ENCODE data around the gene RFX7.

Gene RFX7

DNA sequence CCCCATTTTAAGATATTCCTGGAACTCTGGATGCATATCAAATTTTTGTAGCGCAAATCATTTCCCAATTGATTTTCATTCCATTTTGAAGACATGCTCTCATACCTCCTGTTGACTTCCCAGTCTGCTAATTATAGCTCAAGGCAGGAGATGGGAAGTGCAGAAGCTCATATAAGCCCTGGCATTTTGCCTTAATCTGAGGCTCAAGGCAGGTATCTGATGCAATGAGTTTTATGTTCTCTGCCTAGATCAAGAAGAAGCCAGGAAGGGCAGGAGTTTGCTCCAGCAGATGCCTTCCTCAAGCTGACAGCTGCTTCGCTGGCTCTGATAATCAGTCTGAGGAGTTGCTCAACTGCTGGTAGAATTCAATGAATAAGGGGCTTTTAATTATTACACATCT, 184.7 kb downstream of the RFX7 start:
- no peak for TF ChIP-seq CTCF (IDR thresholded peaks at IDR 0.05; ENCODE audit: low read depth, low read length)
- no peak for DNase-seq (ENCODE audit: extremely low read depth, low read depth)

GRCh38 chr15:56056626-56057025, 187.1 kb downstream of the RFX7 start:
- TF ChIP-seq CTCF (IDR thresholded peaks at IDR 0.05; ENCODE audit: low read depth, low read length) = no peak
- DNase-seq (ENCODE audit: extremely low read depth, low read depth) = no peak

- no peak for TF ChIP-seq CTCF (IDR thresholded peaks at IDR 0.05; ENCODE audit: low read depth, low read length)
- DNase-seq (ENCODE audit: extremely low read depth, low read depth) = no peak
These were observed 190.7 kb downstream of the RFX7 start for GRCh38 chr15:56053046-56053400.

GRCh38 chr15:56052395-56053045, 191.2 kb downstream of the RFX7 start:
- TF ChIP-seq CTCF (IDR thresholded peaks at IDR 0.05; ENCODE audit: low read depth, low read length) = peak; percentile 69
- DNase-seq (ENCODE audit: extremely low read depth, low read depth) = peak; percentile 24

GRCh38 chr15:56051676-56052075, 192.0 kb downstream of the RFX7 start:
- no peak for DNase-seq (ENCODE audit: extremely low read depth, low read depth)
- no peak for TF ChIP-seq CTCF (IDR thresholded peaks at IDR 0.05; ENCODE audit: low read depth, low read length)

DNA sequence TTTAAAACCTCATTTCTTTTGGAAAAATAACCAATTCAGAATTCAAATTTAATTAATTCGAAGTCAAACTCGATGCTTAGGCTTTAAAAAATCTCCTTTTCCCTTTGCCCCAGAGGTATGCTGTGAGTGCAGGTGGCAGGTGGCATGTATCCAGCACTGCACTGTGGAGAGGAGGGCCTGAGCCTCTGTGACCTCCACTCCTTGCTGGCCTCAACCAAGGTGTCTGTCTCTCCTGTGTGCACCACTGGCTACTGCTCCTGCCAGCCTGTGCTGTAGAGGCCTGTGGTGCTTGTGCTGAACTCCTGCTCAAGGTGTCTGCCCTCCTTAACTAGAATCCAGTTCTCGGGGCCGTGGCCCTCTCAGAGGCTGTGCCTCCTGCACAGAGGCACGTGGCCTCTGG, 194.1 kb downstream of the RFX7 start:
- no peak for DNase-seq (ENCODE audit: extremely low read depth, low read depth)

GRCh38 chr15:56047354-56047753, 196.3 kb downstream of the RFX7 start:
- DNase-seq (ENCODE audit: extremely low read depth, low read depth) = no peak
- TF ChIP-seq CTCF (IDR thresholded peaks at IDR 0.05; ENCODE audit: low read depth, low read length) = no peak

More for the DNA sequence above, 194.1 kb downstream of the RFX7 start:
- TF ChIP-seq CTCF (IDR thresholded peaks at IDR 0.05; ENCODE audit: low read depth, low read length) = no peak
